GM21528 (cell line): ENCODE data around the gene GPATCH1.

ENCODE experiments used
- ATAC-seq: cut with Tn5 transposase; IDR thresholded peaks from one replicate; pipeline ENCODE4 v1.9.1; 2021; ENCODE audit warnings: mild to moderate bottlenecking, moderate library complexity; ENCODE audit not compliant: unreplicated experiment, low FRiP score

GPATCH1 gene

DNA sequence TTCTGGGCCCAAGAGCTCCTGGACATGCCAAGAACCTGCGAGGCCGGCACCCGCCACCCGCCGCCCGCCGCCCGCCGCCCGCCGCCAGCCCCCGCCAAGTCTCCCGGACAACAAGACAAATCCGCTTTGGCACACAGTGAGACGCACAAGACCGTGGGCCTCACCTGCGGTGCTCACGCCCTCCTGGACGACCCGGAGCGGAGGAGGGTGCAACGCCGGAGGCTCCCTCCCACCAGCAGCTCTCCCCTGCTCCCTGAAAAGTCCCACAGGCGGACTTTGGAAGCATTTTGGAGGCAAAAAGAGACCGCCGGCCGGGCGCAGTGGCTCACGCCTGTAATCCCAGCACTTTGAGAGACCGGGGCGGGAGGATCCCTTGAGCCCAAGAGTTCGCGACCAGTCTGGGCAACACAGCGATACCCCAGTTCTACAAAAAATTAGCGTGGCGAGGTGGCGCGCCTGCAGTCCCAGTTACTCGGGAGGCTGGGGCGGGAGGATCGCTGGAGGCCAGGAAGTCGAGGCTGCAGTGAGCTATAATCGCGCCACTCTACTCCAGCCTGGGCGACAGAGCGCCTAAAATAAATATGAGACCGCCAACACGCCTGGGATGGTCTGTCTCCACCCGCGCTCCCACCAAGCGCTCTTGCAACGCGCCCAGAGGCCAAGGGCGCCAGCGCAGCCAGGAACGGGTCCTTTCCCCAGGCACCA, 17.1 kb upstream of the GPATCH1 start:
- no peak for ATAC-seq

DNA sequence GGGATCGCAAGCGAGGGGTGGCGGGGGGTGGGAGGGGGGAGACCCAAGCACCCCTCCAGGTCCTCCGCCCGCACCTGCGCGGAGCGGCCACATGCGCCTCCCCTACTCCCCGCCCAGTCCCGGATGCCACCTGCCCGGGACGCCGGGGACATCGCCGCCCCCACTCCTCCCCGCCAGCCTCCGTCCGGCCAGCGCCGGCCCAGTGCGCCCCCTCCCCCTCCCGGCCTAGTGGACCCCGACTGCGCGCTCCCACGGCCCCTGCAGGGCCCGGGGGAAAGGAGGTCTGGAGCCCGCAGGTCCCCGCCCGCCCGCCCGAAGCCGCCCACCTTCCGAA, 16.6 kb upstream of the GPATCH1 start:
- ATAC-seq: peak; percentile 46

DNA sequence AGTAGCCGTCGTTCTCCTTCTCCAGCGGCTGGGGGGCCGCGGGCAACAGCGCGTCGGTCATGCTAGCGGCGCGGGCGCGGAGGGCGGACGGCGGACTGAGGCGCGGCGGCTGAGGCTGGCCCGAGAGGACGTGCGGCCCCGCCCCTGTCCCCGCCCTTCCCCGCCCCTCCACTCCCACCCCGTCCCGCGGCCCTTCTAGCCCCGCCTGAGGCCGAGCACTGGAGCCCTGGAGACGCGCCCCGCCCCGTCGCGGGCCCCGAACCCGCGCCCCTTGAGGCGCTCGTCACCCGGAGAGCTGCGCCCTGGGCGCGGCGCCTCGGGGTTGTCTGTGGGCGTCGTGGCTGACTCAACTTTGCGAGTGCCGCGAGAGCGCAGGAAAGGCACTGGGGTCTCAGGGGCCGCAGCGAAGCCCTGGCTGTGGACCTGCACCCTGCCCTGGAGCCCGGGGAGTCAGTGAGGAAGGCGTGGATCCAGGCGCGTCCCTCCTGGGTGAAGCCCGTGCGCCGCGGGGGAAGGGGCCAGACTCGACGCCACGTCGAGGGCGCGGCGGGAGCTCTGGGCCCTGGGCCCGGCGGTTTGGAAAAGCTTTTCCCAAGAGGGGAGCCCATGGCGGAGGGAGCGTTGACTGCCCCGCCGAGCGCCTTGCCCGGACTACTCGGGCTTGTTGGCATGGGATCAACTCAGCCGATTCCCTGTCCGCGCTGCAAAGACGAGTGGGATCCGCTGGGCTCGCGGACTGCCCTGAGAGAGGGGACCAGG, 16.0 kb upstream of the GPATCH1 start, which contains the start of gene RHPN2:
Gene RHPN2, minus strand, starts transcription at position 97 of the 759 bp plus-strand sequence. Its CDS starts 36 bp downstream, at position 61.
- ATAC-seq: peak; percentile 83

DNA sequence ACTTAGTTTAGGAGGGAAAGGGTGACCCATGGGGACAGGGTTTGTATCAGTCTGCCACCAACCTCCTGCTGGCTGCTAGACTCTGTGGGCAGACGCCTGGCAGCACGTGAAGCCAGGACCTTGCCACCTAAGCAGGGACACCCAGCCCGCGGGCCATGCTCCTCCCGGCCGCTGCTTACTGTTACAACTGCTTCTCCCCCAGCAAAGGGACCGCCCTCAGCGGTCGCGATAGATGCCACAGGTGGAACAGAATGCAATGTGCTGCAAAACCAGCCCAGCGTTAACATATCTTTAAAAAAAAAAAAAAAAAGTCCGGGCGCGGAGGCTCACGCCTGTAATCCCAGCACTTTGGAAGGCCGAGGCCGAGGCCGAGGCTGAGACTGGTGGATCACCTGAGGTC, 14.4 kb upstream of the GPATCH1 start:
- ATAC-seq: no peak

- no peak for ATAC-seq
Measured at GRCh38 chr19:33067121-33067520, 13.9 kb upstream of the GPATCH1 start.

- no peak for ATAC-seq
Measured at GRCh38 chr19:33071887-33072286, 9.1 kb upstream of the GPATCH1 start.

GRCh38 chr19:33075519-33075918, 5.5 kb upstream of the GPATCH1 start:
- no peak for ATAC-seq

DNA sequence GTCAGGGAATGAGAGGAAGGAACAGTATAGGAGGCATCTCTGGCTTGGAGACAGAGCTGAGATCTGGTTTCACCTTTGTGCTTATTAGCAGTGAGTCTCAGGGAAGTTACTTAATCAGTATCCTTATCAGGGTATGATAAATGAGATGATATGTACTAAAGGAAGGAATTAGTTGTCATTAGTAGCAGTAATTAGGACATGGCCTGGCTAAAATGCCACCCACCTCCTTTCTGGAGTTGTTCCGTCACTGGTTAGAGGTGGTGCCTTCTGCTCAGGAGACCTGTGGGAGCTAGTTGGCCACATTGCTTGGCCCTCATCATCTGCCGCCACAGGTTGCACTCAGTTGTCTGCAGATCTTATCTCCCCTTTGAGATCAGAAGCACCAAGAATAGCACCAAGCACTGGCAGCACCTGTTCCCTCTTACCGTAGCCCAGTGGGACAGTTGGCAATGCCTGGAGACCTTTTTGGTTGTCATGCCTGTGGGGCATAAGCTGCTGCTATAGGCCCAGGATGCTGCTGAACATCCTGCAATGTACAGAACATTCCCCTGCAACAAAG, 4.7 kb downstream of the GPATCH1 start:
- ATAC-seq: no peak

DNA sequence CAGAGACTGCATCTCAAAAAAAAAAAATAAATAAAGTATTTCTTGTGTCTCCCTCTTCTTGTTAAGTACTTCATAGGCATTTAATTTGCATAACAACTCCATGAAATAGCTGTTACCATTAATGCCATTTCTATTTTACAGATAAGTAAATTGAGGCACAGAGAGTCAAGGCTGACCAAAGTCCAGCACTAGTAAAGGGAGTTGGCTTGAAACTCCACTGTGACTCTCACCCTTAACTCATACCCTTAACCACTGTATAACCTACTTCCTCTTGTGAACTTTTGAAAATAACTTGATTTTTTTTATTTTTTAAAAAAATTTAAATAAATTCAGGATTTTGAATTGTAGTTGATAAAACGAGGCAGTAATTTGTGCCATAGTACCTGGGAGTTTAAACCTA, 6.0 kb downstream of the GPATCH1 start:
- no peak for ATAC-seq

DNA sequence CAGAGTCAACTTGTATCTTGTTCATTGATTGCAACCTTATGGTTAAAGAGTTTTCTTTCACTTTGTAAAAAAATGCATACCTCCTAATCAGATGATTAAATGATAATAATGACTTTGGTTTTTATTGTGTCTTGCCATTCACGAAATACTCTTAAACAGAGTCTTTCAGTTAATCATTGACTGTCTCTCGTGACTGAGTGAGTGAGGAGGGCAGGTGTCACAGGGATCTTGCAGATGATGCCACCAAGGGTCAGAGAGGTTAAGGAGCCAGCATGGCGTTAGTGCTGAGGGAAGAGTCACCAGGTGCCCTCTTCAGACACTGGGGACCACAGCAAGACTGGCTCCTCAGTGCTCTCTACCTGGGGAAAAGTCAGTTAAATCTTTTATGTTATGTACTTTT, 8.0 kb downstream of the GPATCH1 start:
- no peak for ATAC-seq

- ATAC-seq: no peak
Measured at GRCh38 chr19:33090179-33090578, 9.2 kb downstream of the GPATCH1 start.

DNA sequence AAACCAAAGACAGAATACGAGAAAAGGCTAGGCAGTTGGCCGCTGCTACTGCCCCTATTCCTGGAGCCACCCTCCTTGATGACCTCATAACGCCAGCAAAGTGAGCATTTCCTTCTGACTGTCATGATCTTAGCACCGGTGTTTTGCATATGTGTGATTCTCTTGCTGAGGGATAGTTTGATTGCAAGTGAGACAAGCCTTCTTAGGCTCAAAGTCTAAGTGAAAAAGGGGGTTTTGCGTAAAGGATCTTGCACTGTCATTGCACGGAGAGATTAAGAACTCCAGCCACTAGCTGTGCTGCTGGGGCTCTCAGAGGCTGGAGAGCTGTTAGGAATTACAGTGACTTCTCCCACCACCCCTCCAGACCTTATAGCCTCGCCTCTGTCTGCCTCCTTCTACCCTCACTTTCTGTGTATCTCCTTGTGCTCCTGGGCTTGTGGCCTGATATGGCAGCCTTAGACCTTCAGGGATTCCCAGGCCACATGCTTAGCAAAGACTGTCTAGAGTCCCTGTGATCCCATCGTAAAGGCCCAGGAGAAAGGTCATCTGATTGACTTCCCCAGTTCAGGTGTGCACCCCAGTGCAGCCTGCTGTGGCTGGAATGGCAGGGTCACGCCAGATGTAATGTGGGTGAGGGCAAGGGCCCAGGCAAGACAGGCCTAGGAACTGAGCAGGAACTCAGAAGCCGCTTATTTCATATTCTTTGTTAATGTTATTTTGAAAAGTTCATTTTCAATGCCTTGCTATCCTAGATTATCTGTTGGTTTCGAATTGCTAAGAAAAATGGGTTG, 12.6 kb downstream of the GPATCH1 start:
- ATAC-seq: no peak

DNA sequence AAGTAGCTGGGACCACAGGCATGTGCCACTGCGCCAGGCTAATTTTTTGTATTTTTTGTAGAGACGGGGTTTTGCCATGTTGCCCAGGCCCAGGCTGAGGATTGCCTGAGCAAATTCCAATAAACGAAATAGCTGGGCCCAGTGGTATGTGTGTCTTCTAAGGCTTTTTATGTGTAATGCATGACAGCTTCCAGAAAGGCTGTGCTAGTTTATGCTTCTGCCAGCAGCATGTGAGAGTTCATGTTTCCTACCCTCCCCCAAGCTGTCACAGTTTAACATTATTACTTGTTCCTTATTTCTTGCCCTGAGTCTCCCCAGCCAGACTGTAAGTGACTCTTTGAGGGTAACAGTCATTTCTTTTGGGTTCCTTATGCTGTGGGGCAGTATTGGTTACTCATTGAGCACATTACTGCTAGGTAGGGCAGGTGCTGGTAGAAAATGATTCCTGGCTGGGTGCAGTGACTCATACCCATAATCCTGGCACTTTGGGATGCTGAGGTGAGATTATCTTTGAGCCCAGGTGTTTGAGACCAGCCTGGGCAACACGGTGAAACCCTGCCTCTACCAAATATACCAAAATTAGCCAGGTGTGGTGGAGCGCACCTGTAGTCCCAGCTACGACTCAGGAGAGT, 13.6 kb downstream of the GPATCH1 start:
- no peak for ATAC-seq

DNA sequence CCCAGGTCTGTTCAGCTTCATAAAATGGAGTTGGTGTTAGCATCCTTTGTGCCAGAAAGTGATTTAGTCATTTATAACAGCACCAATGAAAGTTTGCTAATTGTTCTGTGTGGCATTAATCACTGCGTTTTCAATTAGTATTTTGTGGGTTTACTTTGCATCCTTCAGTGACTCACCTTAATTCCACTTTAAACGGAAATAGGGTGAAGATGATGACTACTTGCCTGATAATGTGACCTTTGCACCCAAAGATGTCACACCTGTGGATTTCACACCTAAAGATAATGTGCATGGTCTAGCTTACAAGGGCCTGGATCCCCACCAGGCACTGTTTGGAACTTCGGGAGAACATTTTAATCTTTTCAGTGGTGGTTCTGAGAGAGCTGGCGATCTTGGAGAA, 15.0 kb downstream of the GPATCH1 start:
- ATAC-seq: no peak

DNA sequence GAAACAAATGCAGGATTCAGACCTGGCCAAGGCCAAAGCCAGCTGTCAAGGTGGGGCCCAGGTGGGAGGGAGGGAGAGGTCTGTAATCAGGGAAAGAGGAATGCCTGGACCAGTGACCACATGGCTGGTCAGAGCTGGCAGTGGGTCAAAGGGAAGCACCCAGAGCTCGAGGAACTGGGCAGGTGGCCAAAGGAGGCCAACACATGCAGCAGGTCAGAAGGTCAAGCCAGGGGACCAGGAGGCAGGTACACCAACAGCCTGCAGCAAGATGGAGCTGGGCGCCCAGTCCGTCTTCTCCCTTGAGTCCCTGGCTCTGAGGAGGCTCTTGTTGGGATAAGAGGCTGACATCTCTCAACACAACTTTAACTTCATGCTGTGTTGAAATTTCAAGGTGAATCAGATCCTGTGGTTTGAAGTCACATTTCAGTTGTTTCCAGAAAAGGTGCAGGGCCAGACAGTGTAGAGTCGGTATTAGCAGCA, 17.1 kb downstream of the GPATCH1 start:
- no peak for ATAC-seq

GRCh38 chr19:33100894-33101644, 20.1 kb downstream of the GPATCH1 start:
- ATAC-seq: no peak

GRCh38 chr19:33102893-33103292, 21.9 kb downstream of the GPATCH1 start:
- ATAC-seq: no peak

GRCh38 chr19:33108161-33108560, 27.2 kb downstream of the GPATCH1 start:
- ATAC-seq: no peak

DNA sequence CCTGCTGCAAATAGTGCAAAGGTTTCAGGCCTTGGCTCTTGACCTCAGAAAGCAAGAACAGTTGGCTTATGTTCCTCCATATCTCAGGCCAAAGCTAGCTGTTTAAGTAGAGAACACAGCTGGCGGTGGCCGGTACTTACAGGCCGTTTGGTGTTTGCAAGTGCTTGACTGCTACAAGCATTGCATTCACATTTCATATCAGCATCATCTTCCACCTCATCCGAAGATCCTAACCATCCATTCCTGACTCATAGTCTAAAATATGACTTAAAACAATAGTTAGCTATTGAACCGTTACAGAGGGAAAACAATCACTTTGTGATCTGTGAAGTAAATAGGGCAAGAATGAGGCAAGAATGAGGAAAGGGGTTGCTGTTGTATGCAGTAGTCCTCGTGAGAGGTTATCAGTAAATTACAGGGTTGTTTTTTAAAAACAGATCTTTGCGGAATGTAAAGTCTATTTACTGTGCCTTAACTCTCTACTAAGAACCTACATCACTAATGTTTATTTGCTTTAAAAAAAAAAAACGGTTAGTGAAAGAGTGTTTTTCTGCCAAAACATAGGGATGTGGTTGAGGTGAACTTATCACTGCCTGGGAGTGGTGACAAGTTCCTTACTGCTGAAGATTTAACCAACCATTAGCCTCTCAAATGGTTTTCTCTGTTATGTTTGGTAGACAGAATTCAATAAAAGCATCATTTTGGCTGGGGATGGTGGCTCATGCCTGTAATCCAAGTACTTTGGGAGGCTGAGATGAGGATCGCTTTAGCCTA, 29.3 kb downstream of the GPATCH1 start:
- ATAC-seq: no peak
